ENCODE data around the gene PAK6.

Gene PAK6

DNA sequence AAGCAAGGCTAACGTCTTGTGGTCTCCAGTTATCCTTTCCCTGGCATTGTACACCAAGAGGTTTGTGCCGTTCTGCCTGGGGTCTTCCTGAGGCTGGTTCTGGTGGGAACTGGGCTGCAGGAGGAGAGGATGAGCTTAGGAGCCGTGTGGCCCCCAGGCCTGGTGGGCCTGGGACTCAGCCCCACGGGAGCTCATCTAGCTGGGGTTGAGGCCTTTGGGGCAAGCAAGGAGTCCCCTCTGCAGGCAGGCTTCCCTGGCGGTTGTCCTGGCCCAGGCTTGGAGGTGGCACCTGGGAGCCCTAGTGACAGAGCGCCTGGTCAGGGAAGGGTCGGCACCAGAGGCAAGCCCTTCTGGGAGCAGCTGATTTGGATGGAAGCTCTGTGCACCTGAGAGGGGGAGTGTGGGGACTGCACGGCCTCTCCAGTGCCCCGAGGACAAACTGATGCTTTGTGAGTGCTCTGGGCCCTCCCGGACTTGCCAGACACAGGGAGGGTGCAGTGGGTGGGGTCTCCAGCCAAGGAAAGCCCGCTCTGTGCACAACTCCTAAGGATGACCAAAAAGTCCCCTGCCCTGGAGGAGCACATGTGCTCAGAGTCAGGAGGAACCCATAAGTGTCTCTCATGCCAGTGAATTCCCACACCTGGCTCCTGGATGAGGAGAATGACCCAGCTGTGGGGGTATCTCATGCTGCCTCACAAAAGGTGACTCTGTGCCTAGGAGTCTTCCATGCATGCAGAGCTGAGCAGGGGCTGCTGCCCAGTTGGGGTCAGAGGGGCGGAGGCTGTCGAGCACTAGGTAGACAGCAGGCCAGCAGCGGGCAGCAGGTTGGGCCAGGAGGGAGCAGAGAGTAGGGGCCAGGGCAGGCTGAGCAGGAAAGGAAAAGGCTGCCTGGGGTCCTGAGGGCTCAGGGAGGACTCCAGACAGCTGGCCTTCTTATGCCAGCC, 2.7 kb downstream of the PAK6 start:
- no peak for DNase-seq

DNA sequence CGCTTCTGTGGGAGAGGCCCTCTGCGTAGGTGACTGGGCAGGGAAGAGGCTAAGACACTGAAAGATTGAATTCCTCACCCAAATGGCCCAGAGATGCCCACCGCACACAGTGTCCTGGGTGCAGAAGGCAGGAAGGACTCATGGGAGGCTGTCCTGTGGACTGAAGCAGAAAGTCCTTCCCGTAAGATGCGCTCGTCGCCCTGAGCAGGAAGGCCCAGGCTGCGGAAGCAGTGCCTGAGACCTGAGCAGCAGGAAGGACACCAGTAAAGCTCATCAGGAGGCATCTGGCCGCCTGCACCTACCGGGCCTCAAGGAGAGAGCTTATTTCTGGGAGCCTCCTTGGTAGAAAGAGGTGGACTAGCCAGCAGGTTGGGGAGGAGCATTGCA, 3.3 kb downstream of the PAK6 start:
- DNase-seq = no peak

GRCh38 chr15:40242601-40243000, 3.7 kb downstream of the PAK6 start:
- DNase-seq = no peak

- DNase-seq = no peak
These were observed 4.4 kb downstream of the PAK6 start for GRCh38 chr15:40243126-40243810.

DNA sequence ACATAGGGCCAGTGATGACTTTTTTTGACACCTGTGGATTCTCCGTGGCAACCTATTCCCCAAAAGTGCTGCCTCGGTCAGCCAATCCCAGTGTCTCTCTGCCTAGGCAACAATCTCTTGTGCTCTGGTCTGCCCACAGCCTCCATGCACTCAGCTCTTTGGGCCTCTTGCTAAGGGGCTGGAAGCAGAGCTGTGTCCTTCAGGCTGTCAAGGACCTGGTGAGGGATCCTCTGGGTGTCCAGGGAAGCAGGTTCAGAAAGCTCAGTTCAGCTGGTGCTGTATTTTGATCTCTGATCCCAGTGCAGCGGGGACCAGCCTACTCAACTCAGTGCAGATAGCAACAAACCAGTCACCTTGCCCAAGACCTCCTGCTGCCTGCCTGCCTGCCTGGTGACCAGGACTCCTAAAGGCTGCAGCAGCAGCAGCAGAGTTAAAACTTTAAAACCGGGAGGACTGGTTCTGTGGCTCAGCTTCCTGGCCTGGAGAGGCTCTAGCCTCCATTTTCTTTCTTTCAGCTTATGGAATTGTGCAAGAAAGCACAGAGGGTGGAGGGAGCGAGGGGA, 6.2 kb downstream of the PAK6 start:
- DNase-seq = no peak

DNA sequence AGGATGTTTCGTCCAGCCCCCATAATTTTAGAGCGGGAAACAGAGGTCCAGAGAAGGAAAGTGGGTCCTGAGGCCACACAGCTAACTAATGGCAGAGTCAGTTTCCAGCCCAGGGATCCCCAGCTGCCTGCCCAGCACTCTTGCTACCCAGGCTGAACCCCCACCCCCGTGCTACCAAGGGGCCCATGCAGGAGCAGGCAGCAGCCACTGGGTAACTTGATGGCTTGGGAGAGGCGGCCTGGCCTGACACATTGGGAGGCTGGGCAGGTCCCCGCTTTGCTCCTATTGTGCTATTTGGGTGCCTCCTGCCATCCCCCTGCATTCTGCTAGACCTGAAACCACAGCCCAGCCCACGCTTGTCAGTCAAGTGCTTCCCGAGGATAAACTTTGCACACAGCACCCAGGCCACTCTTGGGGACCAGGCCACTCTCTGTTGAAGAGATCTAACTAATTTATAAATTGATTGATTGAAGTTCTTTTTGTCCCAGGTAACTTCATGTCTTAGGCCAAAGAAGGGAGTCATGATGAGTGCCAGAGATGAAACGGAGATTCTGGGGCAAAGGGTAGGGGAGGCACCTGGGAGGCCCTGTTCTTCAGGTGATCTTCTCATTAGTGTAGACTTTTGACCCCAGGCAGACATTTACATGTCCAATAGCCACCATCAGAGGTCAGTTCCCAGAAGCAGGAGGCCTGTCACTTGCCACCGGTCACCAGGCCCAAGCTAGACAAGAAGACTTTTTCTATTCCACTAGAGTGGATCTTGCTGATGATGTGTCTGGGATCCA, 7.0 kb downstream of the PAK6 start:
- DNase-seq = no peak

GRCh38 chr15:40246496-40247280, 7.8 kb downstream of the PAK6 start:
- no peak for DNase-seq

DNA sequence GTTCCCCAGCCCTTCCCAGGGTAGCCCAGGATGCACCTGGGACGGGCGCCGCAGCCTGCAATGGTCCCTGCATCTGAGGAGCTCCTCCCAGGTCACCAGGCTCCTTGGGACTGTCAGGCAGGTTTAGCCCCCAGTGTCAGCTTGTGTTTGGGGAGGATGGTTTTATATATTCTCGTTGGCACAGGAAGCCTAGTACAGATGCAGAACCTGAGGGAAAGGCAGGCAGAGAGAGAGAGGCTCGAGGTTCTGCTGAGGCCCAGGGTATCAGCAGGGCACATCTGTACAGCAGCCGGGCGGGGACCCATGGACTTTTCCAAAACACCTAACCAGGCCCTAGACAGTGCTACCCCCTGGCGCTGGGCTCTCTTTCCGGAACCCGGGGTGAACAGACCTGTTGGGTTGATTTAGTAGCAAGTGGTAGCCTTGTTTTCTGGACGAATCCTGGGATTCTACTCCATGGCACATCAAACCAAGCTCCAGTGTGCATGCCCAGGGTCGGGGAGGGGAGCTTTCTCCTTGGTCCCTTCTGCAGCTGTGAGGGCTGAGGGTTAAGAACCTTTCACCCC, 8.6 kb downstream of the PAK6 start:
- DNase-seq = no peak

- DNase-seq = no peak
These were observed 9.3 kb downstream of the PAK6 start for GRCh38 chr15:40248006-40248783.

GRCh38 chr15:40249477-40250303, 10.8 kb downstream of the PAK6 start:
- DNase-seq = no peak

DNA sequence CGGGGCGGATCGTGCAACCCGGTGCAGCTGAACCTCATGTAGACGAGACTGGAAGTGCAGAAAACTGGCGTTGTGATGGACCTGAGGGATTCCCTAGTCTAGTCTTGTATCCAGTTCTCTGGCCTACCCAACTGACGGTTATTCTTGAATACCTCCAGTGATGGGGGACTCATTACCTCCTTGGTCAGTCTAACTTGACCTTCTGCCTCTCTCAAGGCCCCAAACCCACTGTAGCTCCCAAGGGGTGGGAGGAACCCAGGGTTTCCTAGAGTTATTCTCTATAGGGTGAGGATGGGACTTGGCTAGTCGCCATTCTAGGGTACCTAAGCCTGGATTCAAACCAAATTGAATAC, 11.4 kb downstream of the PAK6 start:
- DNase-seq = no peak

- no peak for DNase-seq
These were observed 12.1 kb downstream of the PAK6 start for GRCh38 chr15:40250771-40251483.

- DNase-seq = no peak
These were observed 12.8 kb downstream of the PAK6 start for GRCh38 chr15:40251486-40252140.

- no peak for DNase-seq
These were observed 13.2 kb downstream of the PAK6 start for GRCh38 chr15:40252141-40252437.

DNA sequence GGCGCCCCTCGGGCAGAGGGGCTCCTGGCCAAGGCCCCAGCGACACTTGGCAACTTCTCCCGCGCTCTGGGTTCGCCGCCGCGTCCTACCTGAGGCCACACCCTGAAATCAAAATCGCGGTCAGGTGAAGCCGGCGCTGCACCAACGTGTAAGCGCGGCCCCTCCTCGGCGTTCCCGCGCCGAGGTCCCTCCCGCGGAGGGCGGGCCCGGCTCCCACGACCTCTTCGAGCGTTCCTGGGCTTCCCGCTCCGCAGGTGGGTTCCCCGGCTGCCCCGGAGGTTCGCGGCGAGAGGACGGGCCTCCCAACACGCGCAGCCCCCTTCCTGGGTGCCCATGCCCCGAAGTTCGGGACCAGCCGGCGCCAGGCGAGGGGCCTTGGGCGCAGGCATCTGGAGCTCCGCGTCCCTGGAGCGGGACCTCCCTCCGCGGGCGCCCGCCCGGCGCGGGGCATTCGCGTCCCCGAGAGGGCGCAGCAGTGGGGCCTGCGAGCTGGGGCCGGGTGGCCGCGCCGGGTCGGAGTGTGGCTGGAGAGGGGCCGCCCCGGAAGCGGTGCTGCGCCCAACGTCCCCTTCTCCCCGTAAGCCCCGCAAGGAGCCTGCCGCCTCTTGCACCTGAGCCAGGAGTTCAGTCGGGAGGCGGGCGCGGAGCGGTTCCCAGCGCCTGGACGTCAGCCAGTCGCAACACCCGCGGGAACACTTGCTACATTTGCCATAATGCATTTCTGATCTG, 13.7 kb downstream of the PAK6 start:
- DNase-seq = no peak

- no peak for DNase-seq
These were observed 14.4 kb downstream of the PAK6 start for GRCh38 chr15:40253167-40253790.

GRCh38 chr15:40254452-40254851, 15.6 kb downstream of the PAK6 start:
- DNase-seq = no peak

DNA sequence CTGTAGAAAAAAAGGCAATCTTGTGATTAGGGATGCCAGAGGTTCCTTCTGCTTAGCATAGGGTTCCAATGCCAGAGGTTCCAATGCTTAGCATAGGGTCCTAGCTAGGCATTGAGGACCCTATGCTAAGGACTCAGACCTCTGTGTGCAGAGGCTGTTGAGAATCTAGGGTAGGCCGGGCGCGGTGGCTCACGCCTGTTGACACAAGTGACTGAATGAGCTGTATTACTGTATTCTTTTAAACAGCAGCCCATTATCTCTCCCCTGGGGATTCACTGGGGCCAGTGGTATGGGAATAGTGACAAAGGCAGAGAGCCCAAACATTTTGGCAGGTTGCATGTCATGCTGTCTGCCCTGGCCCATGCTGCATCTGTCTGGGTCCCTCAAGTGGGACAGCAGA, 16.2 kb downstream of the PAK6 start:
- no peak for DNase-seq
